C4-2B (cell line): ENCODE results near the gene CYCS.
"Not testable (repeated sequence)": the region's sequence is repeated elsewhere in the genome, so short reads cannot be mapped to it uniquely, and the experiment has no call there.

Experiments
- H3K27ac ChIP-seq: fragments of 450-650 bp; 2 replicates; pipeline ENCODE4 v1.5.1; 2017
- ZFX ChIP-seq: fragments of 450-650 bp; IDR thresholded peaks from 2 replicates; pipeline ENCODE4 v1.6.1; 2017
- TF ChIP-seq, protein P1 (sequence below): fragments of 450-650 bp; conservative IDR thresholded peaks from 2 replicates; pipeline ENCODE4 v1.5.1; 2017; ENCODE audit warnings: mild to moderate bottlenecking

The CYCS gene

GRCh38 chr7:25159983-25160596 lies 35.0 kb upstream of the CYCS start:
- TF ChIP-seq, protein P1, sequence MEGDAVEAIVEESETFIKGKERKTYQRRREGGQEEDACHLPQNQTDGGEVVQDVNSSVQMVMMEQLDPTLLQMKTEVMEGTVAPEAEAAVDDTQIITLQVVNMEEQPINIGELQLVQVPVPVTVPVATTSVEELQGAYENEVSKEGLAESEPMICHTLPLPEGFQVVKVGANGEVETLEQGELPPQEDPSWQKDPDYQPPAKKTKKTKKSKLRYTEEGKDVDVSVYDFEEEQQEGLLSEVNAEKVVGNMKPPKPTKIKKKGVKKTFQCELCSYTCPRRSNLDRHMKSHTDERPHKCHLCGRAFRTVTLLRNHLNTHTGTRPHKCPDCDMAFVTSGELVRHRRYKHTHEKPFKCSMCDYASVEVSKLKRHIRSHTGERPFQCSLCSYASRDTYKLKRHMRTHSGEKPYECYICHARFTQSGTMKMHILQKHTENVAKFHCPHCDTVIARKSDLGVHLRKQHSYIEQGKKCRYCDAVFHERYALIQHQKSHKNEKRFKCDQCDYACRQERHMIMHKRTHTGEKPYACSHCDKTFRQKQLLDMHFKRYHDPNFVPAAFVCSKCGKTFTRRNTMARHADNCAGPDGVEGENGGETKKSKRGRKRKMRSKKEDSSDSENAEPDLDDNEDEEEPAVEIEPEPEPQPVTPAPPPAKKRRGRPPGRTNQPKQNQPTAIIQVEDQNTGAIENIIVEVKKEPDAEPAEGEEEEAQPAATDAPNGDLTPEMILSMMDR: peak; percentile 71

DNA sequence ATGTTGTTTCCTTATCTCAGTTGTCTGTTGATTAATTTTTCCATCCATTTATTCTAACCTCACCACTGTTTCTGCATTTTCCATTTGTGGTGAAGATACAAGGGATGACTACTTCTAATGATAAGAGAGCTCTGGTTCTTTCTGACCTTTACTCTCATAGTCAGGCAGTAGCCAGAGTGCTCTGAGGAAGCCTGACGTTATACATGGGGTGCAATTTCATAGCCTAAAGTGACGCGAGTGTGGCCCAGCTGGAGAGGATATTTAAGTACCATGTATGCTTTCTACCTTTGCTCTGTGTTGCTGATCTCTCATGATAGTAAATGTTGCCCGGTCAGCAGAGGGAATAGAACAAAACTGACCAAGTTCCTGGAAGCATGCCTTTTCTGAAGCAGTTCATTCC lies 33.9 kb upstream of the CYCS start:
- no peak for TF ChIP-seq ZFX
- TF ChIP-seq, protein P1: no peak
- H3K27ac ChIP-seq: no peak overlapping the region

More at GRCh38 chr7:25159983-25160596, 35.0 kb upstream of the CYCS start:
- not testable (repeated sequence) for H3K27ac ChIP-seq

DNA sequence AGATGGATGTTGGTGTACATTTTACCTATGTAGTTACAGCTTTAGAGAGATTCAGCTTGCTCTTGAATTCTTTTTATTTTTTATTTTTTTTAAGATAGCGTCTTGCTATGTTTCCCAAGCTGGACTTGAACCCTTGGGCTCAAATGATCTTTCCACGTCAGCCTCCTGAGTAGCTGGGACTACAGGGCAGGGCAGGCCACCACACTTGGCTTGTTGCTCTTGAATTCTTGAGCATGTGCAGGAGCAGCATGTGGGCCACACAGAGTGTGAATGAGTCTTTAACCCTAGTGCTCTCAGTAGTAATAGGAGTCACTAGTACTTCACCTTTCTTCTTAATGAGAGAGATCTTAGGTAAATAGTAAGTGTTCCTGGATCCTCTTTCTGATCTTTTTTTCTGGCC lies 26.7 kb upstream of the CYCS start:
- TF ChIP-seq, protein P1: no peak
- no peak for TF ChIP-seq ZFX
- no peak overlapping the region for H3K27ac ChIP-seq

GRCh38 chr7:25149836-25150235 lies 24.8 kb upstream of the CYCS start:
- TF ChIP-seq, protein P1: no peak
- TF ChIP-seq ZFX: no peak

DNA sequence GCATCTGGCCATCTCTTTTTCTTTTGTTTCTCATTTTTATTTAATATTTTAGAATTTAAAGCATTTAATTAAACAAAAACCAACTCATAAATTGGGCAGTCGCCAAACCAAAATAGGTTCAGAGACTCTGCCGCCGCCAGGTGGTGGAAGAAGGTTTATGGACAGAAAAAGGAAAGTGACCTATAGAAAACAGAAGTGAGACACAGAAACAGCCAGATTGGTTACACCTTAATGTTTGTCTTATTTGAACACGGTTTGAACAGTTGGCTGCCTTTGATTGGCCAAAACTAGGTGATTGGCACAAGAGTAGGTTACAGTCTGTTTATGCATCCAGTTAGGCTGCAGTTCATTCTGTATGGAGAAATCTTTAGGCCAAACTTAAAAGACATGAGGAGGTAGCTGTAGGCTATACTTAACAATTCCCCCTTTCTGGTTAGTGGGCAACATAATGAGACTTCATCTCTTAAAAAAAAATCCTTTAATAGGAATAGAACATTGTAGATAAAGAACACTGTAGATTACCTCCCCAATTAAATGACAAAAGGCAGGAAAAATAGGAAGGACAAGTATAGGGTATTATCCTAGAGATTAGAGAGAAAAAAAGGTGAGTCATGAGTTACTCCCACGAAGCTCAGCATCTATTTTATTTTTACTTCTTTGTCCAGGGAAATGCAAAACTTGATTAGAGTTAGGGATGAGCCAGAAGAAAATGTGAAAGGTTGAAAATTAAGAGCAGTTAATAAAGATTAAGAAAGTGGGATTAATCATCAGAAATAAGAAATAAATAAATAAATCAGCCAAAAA lies 23.9 kb upstream of the CYCS start:
- TF ChIP-seq, protein P1: peak; percentile 21
- TF ChIP-seq ZFX: no peak
- H3K27ac ChIP-seq: no peak overlapping the region

More at GRCh38 chr7:25149836-25150235, 24.8 kb upstream of the CYCS start:
- no peak overlapping the region for H3K27ac ChIP-seq

GRCh38 chr7:25143763-25144162 lies 18.7 kb upstream of the CYCS start:
- no peak overlapping the region for H3K27ac ChIP-seq
- TF ChIP-seq, protein P1: no peak
- TF ChIP-seq ZFX: no peak

- TF ChIP-seq, protein P1: no peak
- no peak for TF ChIP-seq ZFX
- no peak overlapping the region for H3K27ac ChIP-seq
Measured at GRCh38 chr7:25139536-25139935, 14.5 kb upstream of the CYCS start.
